LNCaP clone FGC (cell line): ENCODE measurements around the gene PAM16.

ENCODE experiments used
- DNase-seq: peaks from one replicate; pipeline ENCODE4 v3.0.0-alpha.2; 2011; ENCODE audit warnings: low read depth
- H3K4me3 ChIP-seq: 2 replicates; pipeline ENCODE4 v1.5.1; 2011; ENCODE audit warnings: mild to moderate bottlenecking, low read depth, low read length, control low read depth
- TF ChIP-seq, protein P1 (sequence below): IDR thresholded peaks from 2 replicates; pipeline ENCODE4 v1.5.1; 2012; ENCODE audit warnings: mild to moderate bottlenecking; ENCODE audit not compliant: control insufficient read depth, insufficient read depth; ENCODE audit errors: extremely low read depth

Gene PAM16

GRCh38 chr16:4321286-4322120, 29.6 kb downstream of the PAM16 start:
- no peak for DNase-seq
- TF ChIP-seq, protein P1, sequence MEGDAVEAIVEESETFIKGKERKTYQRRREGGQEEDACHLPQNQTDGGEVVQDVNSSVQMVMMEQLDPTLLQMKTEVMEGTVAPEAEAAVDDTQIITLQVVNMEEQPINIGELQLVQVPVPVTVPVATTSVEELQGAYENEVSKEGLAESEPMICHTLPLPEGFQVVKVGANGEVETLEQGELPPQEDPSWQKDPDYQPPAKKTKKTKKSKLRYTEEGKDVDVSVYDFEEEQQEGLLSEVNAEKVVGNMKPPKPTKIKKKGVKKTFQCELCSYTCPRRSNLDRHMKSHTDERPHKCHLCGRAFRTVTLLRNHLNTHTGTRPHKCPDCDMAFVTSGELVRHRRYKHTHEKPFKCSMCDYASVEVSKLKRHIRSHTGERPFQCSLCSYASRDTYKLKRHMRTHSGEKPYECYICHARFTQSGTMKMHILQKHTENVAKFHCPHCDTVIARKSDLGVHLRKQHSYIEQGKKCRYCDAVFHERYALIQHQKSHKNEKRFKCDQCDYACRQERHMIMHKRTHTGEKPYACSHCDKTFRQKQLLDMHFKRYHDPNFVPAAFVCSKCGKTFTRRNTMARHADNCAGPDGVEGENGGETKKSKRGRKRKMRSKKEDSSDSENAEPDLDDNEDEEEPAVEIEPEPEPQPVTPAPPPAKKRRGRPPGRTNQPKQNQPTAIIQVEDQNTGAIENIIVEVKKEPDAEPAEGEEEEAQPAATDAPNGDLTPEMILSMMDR: no peak
- no peak overlapping the region for H3K4me3 ChIP-seq

DNA sequence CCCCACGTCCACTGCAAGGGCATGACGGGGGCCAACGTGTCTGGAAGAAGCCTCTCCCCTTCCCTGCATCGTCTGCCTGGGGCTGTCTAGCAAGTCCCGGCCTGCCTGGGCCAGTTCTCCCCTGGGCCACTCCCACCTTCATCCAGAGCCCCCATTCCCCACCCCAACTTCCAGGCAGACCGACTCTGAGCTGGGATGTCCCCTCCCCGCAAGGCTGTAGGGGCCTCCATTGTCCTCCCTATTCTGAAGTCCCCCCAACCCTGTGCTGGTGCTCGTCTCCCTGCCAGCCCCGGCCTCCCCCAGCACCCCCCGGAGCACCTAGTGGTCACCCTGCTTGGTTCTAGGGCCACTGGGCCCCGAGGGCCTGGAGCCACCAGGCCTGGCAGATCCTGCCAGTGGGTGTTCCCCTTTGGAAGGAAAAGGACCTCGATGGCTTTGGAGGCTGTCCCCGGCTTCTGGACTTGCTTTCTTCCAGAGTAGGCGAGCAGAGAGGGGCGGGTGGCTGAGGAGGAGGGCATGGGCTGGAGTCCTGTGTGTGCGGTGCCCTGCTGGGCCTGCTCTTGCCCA, 30.5 kb downstream of the PAM16 start:
- no peak overlapping the region for H3K4me3 ChIP-seq
- TF ChIP-seq, protein P1: no peak
- DNase-seq: no peak

GRCh38 chr16:4319454-4320421, 31.4 kb downstream of the PAM16 start:
- TF ChIP-seq, protein P1: no peak

DNA sequence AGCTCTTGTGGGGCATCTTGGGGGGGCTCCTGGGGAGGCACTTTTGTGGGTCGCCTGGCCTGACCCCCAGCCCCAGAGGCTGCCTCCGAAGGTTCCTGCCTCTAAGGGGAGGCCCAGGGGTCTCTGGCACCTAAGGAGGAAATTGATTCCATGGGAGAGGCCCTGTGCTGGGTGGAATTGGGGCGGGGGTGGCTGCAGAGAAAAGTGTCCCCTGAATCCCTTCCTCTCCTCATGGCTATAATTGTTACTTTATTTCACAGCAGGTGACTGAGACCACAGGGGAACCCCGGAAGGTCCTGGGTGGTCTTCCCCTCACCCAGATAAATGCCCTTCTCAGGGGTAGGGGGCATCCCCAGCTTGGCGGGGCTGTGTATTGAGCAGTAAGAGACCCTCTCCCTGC, 32.2 kb downstream of the PAM16 start:
- no peak overlapping the region for H3K4me3 ChIP-seq
- TF ChIP-seq, protein P1: no peak
- no peak for DNase-seq

More at GRCh38 chr16:4319454-4320421, 31.4 kb downstream of the PAM16 start:
- H3K4me3 ChIP-seq: no peak overlapping the region
- no peak for DNase-seq

DNA sequence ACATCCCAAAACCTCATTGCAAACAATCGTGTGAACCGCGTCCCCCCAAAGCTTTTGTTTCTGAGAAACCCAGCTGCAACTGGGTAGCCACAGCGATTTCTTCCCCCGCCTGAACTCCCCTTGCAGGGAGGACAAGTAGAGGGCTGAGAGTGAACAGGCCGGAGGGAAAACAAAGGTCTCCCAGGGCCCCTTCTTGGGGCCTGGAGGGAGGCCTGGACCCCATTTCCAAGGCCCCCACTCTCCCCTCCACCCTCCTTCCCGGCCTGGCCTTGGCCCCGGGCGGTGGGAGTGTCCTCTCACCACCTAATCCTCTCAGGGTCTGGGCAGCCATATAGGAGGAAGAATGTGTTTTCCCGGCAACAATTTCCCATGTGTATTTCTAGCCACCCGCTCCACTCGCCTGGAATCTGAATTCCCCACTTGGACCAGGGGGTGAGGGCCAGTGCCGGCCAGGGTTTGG, 32.6 kb downstream of the PAM16 start:
- no peak overlapping the region for H3K4me3 ChIP-seq
- TF ChIP-seq, protein P1: no peak
- DNase-seq: no peak

GRCh38 chr16:4317532-4318450, 33.3 kb downstream of the PAM16 start:
- DNase-seq: no peak
- TF ChIP-seq, protein P1: no peak
- H3K4me3 ChIP-seq: no peak overlapping the region; the same call in 1 of the 2 replicates
